HG03066 (cell line): ENCODE measurements around the gene TCOF1.

ENCODE experiments used
- ATAC-seq: cut with Tn5 transposase; IDR thresholded peaks from one replicate; pipeline ENCODE4 v1.9.1; 2021; ENCODE audit warnings: low read depth; ENCODE audit not compliant: unreplicated experiment

TCOF1 gene, protein sequence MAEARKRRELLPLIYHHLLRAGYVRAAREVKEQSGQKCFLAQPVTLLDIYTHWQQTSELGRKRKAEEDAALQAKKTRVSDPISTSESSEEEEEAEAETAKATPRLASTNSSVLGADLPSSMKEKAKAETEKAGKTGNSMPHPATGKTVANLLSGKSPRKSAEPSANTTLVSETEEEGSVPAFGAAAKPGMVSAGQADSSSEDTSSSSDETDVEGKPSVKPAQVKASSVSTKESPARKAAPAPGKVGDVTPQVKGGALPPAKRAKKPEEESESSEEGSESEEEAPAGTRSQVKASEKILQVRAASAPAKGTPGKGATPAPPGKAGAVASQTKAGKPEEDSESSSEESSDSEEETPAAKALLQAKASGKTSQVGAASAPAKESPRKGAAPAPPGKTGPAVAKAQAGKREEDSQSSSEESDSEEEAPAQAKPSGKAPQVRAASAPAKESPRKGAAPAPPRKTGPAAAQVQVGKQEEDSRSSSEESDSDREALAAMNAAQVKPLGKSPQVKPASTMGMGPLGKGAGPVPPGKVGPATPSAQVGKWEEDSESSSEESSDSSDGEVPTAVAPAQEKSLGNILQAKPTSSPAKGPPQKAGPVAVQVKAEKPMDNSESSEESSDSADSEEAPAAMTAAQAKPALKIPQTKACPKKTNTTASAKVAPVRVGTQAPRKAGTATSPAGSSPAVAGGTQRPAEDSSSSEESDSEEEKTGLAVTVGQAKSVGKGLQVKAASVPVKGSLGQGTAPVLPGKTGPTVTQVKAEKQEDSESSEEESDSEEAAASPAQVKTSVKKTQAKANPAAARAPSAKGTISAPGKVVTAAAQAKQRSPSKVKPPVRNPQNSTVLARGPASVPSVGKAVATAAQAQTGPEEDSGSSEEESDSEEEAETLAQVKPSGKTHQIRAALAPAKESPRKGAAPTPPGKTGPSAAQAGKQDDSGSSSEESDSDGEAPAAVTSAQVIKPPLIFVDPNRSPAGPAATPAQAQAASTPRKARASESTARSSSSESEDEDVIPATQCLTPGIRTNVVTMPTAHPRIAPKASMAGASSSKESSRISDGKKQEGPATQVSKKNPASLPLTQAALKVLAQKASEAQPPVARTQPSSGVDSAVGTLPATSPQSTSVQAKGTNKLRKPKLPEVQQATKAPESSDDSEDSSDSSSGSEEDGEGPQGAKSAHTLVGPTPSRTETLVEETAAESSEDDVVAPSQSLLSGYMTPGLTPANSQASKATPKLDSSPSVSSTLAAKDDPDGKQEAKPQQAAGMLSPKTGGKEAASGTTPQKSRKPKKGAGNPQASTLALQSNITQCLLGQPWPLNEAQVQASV (N-terminal part only)

DNA sequence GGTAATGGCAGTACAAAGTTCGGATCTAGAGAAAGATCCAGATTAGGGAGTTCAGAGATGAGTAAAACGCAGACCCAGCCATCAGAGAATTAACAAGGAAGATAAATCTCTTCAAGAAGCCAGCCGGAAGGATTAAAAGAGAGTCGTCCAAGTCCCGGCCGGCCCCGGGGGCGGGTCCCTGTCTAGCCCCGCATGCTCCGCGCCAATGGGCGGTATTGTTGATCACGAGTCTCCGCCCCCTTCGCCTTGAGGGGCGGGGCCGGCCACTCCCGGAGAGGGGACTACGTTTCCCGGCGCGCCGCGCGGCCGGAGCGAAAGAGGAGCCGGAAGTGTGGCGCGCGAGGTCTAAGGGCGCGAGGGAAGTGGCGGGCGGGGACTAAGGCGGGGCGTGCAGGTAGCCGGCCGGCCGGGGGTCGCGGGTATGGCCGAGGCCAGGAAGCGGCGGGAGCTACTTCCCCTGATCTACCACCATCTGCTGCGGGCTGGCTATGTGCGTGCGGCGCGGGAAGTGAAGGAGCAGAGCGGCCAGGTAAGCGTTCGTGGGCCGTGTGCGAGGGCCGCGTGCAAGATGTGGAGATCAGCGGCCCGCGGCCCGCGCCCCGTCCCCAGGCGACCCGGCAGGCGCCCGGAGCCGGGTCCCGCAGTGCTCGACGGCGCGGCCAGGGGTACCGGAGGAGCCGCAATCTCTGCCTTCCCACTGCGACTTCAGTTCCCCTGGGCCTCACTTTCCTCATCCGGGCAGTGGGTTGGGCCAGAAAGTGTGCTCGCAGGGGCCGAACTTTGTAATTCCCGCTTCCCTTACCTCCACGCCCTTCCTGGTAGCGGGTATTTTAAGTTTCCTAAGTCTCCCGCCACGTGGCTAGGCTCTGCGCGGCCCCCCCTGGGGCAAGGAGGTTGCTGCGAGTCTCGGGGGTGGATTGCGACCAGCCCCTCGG lies at the start of gene TCOF1:
Gene TCOF1, plus strand, starts transcription at position 372 of the 935 bp plus-strand sequence. Its CDS starts 50 bp downstream, at position 422.
- ATAC-seq, result peak; percentile 95

DNA sequence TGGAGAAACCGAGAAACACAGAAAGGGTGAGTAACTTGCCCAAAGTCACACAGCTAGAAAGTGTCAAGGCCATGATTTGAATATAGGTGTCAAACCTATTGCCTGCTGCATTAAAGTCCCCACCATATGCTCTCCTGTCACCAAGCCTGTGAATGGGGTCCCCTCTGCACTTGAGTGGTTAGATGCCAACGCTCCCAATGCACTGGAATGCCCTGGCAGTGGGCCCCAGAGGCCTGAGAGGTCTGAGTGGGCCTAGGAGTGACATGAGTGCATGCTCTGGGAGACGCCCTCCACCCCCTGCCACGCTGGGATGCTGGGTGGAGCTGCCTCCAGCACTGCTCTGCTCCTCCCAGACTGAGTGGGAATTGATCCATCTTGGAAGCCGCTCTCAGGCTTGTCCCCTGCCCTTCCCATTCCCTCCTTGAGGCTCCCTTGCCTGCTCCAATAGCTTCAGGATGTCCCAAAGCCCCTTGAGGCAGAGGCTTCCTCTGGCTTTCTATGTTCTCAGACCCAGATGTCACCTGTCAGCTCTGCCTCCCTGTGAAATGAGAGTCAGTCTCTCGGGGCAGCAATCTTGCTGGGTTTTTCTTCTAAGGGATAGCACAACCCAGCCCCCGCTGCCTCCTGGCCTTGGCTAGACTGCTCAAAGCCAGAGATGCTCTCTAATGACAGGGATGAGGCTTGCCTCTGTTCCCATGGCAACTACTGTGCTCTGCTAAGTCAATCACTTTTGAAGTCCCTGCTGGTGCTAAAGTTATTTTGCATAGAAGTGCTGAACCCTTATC lies 48.2 kb upstream of the TCOF1 start:
- ATAC-seq, result no peak

DNA sequence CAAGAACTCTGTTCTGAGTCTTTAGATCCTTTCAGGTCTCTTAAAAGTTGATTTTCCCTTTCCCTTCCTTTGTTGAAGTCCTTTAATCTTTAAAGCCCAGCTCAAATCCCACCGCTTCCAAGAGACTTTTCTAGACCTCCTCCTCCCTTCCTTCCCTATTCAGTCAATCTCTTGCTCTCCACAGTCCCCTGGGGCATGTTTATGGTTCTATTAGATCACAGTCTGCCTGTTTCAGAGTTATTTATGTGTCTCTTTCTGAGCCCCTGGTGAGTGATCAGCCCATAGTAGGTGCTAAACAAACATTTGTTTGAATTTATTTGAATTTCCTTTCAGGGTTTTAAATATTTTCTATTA lies 47.6 kb upstream of the TCOF1 start:
- no peak for ATAC-seq

DNA sequence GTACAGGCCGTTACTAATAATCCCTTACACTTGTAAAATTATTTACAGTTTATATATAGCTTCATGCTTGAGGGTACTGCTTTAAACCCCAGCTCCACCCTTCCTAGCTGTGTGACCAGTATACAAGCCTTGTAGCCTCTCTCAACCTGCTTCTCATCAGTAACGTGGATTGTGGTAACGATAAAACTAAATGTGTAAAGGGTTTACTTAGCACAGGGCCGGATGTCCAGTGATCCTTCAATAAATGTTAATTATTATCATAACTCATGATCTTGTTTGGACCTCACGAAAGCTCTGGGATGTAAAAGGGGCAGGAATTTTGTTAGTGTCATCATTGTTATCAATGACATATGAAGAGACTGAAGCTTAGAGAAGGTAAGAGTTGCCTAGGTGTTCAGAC lies 47.3 kb upstream of the TCOF1 start:
- ATAC-seq, result no peak

DNA sequence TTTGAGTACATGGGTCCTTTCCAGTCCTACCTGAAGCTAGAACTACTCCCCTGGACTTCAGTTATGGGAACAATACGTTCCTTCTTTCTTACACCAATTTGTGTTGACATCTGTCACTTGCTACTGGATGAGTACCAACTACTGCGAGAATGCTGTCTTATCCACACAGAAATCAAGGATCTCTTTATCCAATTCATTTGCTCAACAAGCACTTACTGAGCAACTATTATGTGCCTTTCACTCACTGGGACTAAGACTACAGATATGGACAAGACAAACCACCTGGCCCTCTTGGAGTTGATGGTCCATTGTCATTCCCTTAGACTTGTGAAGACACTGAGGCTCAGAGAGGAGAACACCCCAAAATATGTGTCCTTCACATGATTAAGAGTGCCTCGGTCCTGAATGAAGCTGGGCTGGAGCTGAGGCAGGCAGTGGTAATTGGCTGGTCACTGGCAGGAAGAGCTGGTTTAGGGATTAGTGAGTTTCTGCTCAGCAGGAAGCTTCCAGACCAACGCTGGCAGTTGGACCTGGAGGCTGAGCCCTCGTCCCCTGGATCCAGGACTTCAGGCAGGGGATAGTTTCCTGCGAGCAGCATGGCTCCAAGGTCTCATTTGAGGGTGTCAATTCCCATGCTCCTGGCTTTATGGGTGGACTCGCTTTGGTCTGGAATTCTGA lies 46.3 kb upstream of the TCOF1 start:
- no peak for ATAC-seq

DNA sequence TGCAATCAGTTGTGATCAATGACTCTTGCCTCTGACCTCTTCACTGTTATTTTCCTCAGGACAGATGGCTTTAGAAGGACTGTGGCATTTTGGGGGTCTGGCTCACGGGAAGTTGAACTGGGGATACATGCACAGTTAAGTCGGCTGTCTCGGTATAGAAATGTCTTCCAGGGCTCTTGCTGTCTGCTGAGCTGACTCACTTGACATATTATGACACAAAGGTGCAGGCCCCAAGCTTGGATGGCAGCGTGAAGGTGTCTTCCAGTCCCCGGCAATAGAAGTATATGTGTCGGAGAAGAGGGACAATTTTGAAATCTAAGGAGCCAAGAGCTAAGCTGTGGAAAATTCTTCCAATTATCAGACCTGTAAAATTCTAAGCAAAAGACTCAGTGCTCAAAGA lies 45.0 kb upstream of the TCOF1 start:
- no peak for ATAC-seq

DNA sequence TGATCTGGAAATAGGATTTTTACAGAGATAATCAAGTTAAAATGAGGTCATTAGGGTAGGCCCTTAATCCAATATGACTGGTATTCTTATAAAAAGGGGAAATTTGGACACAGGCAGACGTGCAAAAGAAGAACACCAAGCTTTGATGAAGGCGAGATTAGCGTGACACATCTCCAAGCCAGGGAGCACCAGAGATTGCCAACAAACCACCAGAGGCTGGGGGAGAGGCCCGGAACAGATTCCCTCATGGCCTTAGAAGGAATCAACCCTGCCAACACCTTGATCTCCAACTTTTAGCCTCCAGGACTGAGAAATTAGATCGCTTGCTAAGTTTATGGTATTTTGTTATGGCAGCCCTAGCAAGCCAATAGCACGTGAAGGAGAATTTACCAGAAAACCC lies 44.0 kb upstream of the TCOF1 start:
- no peak for ATAC-seq

DNA sequence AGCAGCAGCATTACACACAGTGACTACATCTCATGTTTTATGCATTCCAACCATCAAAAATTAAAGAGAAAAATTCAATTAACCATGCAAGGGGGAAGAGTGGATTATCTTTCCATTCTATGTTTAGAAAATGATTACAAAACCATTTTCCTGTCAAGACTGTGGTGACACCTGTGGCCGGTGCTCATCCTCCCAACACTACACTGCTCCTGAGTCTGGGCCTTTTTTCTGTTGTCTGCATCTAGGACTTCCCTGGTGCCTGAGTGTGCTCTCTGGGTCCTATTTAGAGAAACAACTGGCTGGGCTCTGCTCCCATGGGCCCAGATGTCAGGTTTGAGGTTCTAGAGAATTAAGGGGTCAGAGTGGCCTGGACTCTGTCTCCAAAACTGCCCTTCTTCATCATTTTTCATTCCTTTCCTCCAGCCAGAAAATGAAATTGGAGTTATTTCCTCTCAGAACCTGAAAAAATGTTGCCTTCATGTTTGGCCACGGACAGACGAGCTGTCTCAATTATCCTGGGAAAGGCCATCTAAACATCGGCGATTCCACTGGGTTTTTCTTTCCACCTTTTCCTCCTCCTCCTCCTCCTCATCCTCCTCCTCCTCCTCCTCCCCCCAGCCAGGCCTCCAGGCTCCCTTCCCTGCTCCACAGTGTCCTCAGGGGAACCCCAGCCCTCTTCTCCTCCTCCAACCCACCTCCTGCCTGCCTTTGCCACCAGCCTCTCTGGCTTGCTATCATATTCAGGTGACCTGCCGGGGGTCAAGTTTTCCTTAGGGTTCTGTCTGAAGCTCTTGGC lies 43.4 kb upstream of the TCOF1 start:
- no peak for ATAC-seq

DNA sequence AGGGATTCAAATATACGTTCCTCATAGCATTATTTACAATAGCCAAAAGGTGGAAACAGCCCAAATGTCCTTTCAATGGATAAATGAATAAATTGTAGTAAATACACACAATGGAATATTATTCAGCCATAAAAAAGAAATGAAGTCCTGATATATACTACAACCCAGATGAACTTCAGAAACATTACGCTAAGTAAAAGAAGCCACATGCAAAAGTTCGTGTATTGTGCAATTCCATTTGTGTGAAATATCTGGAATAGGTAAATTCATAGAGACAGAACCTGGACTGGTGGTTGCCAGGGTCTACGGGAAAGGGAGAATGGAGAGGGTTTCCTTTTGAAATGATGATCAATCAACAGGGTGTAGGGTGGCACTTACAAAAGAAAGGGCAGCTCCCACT lies 42.3 kb upstream of the TCOF1 start:
- no peak for ATAC-seq

DNA sequence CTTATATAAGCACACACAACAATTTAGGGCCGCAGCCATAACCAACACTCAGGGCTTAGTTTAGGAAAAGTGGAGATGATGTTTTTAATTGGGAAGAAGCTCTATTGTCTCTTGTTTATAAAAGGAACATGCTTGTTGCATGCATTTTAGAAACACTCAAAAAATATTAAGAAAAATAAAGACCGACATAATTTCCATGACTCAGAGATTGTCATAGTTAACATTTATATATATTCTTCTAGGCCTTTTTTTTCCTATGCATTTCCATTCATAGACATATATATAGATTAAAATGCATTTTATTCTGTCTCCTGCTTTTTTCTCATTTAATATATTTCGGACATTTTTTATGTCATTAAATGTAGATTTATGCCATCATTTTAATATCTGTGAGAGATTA lies 41.2 kb upstream of the TCOF1 start:
- no peak for ATAC-seq

DNA sequence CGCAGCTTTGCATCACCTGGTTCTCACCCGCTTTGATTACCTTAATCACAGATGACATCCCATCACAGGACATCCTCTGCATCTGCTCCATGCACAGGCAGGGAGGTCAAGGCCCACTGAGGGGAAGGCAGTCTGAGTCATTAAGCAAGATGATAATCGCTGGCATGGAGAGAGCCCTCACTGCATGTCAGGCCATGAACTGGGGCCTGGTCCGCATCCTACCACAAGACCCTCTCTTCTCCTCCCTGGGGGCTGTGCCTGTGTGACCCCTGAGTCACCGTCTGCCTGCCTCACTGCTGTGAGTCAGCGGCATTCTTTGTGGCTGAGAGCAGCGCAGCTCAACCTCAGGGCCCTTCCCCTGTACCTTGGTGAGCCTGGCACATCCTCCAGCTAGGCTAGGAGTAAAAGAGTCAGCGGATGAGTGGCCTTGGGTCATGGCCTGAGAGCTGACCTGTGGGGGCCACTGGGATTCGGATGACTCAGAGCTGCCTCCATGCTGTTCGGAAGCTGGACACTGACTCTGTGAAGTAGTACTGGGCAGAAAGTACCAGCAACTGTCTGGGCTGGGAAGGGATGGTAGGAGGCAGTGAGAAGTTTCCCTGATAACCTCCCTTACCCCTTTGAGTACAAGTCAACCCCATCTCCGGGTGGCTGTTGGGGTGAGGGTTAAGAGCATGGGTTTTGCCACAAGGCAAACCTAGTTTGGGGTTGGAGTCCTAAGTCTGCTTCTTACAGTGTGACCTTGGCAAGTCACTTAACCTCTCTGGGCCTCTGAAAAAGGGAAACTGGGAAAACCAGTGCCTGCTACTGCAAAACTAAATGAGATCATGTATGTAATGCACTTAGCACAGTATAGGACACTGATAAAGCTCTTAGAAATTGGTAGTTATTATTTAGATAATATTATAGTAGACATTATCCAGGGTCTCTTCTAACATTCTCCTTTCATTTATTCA lies 40.2 kb upstream of the TCOF1 start:
- no peak for ATAC-seq

DNA sequence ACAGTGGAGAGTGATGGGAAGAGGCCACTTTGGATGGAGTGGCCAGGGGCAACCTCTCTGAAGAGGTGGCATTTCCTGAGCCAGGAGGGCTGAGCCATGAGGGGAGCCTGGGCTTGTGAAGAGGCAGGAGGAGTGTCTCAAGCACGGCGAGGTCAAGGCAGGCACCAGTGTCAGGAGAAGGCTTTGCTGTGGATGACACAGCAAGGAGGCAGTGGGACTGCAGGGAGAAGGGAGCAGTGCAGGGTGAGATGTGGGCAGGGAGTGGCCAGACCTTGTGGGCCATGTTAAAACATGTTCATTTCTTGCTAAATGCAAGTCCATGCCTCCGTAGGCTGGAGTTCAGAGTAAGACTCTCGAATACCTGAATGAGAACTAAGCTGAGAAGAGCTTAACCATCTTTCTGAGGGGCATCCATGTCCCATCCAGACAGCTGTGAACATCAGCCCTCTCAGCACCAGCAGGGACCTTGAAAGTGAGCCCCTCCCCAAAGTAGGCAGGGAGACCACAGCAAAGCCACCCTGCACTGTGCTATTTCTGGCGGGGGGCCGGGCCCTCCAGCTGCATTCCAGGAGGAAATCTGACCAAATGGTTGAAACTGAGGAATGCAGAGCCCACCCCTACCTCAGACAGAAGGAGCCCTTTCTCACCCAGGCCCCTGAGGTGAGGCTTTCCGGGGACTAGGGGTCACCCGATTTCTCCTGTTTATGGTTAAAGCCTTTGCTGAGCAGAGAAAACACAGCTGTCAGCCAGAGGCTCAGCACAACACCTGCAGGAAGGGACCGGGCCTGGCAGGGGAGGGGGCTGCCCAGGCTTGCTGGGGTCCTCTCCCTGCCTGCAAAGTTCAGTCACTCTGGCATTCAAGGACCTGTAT lies 38.6 kb upstream of the TCOF1 start:
- ATAC-seq, result no peak

DNA sequence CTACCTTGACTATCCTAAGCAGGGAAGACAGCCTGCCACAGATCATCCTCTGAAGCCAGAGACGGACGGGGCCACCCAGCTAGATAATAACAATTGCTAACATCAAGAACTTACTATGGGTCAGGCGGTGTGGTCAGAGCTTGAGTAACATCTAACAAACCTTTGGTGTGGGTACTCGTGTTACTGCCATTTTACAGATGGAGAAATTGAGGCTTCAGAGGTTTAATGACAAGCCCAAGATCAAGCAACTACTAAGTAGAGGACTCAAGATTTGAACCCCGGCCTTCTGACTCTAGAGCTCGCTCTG lies 38.1 kb upstream of the TCOF1 start:
- ATAC-seq, result no peak

DNA sequence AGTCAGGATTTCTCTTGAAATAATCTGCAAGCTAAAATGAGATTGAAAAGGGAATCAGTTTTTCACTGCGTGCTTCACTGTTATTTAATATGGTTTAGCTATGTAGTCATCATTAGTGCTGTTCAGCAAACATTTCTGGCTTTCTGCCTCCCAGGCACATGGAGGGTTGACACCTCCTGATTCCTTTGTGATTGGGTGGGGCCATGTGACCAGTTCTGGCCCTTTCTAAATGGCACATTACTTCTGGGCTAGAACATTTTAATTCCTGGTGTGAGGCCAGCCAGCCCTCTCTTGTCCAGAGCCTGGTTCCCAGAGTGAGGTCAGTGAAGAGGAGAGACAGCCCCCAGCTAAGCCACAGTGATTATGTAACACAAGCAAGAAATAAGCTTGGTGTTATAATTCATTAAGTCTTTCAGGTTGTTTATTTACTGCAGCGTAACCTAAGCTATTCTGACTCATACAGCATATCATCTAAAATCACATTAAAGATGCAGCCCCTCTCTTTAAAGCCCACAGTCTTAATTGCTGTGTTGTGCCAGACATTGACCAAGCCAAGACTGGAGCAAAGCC lies 37.4 kb upstream of the TCOF1 start:
- no peak for ATAC-seq

DNA sequence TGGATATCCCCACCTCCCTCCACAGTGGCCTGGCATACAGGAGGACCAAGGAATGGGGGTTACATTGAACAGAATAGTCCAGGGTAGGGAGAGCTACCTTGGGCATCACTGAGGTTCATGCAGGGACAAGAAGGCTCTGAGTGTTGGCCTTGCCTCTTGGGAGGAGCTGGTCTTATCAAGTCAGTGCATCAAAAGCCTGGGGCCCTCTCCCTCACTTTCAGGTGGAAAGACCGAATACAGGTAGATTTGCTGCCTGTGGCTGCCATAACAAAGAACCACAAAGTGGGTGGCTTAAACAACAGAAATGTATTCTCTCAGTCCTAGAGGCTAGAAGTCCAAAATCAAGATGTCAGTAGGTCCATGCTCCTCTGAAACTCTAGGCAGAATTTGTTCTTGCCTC lies 36.3 kb upstream of the TCOF1 start:
- no peak for ATAC-seq

DNA sequence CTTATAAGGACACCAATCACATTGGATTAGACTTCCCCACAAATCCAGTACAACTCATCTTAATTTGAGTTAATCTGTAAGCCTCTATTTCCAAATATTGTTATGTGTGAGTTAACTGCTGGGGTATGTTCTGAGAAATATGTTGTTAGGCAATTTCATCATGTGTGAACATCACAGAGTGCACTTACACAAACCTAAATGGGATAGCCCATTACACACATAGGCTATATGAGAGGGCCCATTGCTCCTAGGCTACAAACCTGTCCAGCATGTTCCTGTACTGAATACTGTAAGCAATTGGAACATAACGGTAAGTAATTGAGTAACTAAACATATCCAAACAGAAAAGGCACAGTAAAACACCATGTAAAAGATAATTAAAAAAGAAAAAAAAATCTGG lies 35.7 kb upstream of the TCOF1 start:
- no peak for ATAC-seq
